Fibroblast of lung (primary cell): ENCODE measurements around the gene LCE5A.
A peak's percentile ranks its signal among the peaks of the same experiment; 100 is the strongest.

Experiments
- CTCF ChIP-seq, 2 donors: IDR thresholded peaks in 1 of 2; conservative IDR thresholded peaks in 1 of 2; 1 replicate in 1 of 2; 2 replicates in 1 of 2; pipeline ENCODE4 v1.5.1; 2011 to 2012; ENCODE audit warnings: low read length in 2 of 2, control low read depth in 1 of 2, inconsistent platforms in 1 of 2, low read depth in 1 of 2, mild to moderate bottlenecking in 1 of 2
- EZH2 ChIP-seq: IDR thresholded peaks from 2 replicates; pipeline ENCODE4 v1.5.1; 2012; ENCODE audit warnings: low read length, control low read depth, mild to moderate bottlenecking; ENCODE audit errors: missing control alignments

DNA sequence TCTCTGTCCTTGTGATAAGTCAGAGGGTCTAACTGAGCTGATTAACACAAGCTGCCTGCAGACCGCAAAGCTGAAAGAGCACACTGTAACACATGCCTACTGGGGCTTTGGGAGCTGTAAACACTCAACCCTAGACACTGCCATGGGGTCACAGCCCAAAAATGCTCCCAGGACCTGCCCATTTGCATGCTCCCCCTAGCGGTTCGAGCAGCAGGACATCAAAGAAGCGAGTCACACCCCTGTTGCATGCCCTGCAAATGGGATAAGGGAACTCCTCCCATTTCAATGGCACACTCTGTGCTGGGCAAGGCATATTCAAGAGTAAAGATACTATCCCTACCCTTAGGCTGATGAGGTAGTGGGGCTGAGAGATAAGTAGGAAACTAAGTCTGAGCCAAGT lies 33.2 kb downstream of the LCE5A start:
- TF ChIP-seq CTCF (conservative IDR thresholded peaks at IDR 0.05 in 1 of 2, IDR thresholded peaks at IDR 0.05 in 1 of 2; ENCODE audit: low read depth in 1 of 2, low read length in 2 of 2) (peak in 1 of 2 donors; percentile 9), EZH2 (no peak)
